ENCODE results near the gene GALNT9.

DNA sequence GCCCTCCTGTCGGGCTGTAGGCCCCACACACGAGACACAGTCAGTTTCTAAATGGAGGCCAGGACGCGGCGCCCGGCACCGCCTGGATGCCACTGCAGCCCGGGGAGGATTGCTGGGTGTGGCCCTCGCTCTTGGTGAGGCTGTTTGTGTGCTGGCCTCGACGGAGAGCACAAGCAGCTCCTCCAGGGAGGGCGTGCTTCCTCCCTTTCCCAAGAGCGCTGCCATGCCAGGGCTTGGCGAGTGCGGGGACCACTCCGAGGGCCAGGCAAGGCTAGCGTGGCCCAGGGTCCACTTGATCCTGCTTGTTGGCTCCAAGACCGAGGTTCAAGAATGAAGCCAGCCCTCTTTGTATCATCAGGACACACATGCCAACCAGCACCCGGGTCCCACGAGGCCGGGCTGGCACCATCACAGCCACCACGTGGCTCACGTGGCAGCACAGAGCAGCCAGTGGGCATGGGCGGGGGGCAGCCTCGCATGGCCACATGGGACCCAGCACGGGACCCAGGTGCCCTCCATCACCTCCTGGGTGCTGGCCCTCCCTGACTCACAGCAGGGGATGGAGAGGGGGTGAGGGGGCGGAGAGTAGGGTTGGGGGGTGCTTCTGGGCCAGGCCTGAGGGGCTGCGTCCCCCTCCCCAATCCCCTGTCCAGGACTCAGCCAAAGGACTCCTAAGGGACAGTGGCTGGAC lies 113.9 kb downstream of the GALNT9 start:
- TF ChIP-seq, protein P1, sequence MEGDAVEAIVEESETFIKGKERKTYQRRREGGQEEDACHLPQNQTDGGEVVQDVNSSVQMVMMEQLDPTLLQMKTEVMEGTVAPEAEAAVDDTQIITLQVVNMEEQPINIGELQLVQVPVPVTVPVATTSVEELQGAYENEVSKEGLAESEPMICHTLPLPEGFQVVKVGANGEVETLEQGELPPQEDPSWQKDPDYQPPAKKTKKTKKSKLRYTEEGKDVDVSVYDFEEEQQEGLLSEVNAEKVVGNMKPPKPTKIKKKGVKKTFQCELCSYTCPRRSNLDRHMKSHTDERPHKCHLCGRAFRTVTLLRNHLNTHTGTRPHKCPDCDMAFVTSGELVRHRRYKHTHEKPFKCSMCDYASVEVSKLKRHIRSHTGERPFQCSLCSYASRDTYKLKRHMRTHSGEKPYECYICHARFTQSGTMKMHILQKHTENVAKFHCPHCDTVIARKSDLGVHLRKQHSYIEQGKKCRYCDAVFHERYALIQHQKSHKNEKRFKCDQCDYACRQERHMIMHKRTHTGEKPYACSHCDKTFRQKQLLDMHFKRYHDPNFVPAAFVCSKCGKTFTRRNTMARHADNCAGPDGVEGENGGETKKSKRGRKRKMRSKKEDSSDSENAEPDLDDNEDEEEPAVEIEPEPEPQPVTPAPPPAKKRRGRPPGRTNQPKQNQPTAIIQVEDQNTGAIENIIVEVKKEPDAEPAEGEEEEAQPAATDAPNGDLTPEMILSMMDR (conservative IDR thresholded peaks at IDR 0.05 in 1 of 2, IDR thresholded peaks at IDR 0.05 in 1 of 2; ENCODE audit: extremely low read depth in 1 of 2, insufficient read depth in 1 of 2, low read depth in 1 of 2, low read length in 2 of 2) = no peak
- TF ChIP-seq EZH2 (IDR thresholded peaks at IDR 0.05; ENCODE audit: borderline replicate concordance, low read length) = no peak

Data from mammary epithelial cell (primary cell).